Keratinocyte (primary cell): ENCODE measurements around the gene DHRSX.

Source experiments
- EZH2 ChIP-seq: IDR thresholded peaks from one replicate; pipeline ENCODE4 v1.6.1; 2012; ENCODE audit warnings: inconsistent platforms, mild to moderate bottlenecking, low read length, moderate library complexity
- TF ChIP-seq, protein P1 (sequence below), 3 experiments: IDR thresholded peaks in 1 of 3; conservative IDR thresholded peaks in 1 of 3; optimal IDR thresholded peaks in 1 of 3; 2 replicates in 2 of 3; 3 replicates in 1 of 3; pipeline versions ENCODE3 to v1.5.1; 2011; ENCODE audit warnings: low read length in 3 of 3, mild to moderate bottlenecking in 3 of 3, moderate library complexity in 2 of 3, control low read depth in 1 of 3, inconsistent platforms in 1 of 3; ENCODE audit not compliant: insufficient read depth in 2 of 3; ENCODE audit errors: extremely low read depth in 1 of 3

DNA sequence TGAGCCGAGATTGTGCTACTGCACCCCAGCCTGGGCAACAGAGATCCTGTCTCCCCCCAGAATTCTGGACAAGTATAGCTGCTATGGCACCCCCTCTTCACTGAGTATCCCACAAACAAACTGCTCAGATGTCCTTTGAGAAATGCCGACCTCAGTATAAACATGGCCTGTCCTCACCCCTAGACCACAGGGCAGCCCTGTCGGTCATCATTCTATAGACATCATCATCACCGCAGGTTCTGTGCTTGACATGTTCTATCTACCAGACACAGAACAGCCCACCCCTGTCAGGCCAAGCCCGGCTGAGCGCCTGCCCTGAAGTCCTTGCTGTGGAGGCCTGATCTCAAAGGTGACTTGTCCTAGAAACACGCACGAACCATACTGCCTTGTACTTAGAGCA is 232.9 kb downstream of the DHRSX start:
- TF ChIP-seq EZH2 = no peak
- TF ChIP-seq, protein P1, sequence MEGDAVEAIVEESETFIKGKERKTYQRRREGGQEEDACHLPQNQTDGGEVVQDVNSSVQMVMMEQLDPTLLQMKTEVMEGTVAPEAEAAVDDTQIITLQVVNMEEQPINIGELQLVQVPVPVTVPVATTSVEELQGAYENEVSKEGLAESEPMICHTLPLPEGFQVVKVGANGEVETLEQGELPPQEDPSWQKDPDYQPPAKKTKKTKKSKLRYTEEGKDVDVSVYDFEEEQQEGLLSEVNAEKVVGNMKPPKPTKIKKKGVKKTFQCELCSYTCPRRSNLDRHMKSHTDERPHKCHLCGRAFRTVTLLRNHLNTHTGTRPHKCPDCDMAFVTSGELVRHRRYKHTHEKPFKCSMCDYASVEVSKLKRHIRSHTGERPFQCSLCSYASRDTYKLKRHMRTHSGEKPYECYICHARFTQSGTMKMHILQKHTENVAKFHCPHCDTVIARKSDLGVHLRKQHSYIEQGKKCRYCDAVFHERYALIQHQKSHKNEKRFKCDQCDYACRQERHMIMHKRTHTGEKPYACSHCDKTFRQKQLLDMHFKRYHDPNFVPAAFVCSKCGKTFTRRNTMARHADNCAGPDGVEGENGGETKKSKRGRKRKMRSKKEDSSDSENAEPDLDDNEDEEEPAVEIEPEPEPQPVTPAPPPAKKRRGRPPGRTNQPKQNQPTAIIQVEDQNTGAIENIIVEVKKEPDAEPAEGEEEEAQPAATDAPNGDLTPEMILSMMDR (optimal IDR thresholded peaks at IDR 0.05 in 1 of 3, IDR thresholded peaks at IDR 0.05 in 1 of 3, conservative IDR thresholded peaks at IDR 0.05 in 1 of 3; ENCODE audit: extremely low read depth in 1 of 3, insufficient read depth in 2 of 3, low read length in 3 of 3) = no peak
